Natural killer cell (primary cell): ENCODE measurements around the gene PHACTR1. TPM values are rescaled to one million over a fixed set of nuclear protein-coding genes. Genes with fewer than 3 reads are reported as not detected.
"Not testable (repeated sequence)": the region's sequence is repeated elsewhere in the genome, so short reads cannot be mapped to it uniquely, and the experiment has no call there.

Source experiments
- ATAC-seq, 3 donors: fragments of 150-1000 bp in 2 of 3; fragments of 200-7000 bp in 1 of 3; cut with Tn5 transposase; 1 replicate in 1 of 3; 2 replicates in 2 of 3; pipeline ENCODE4 v1.10.0; 2021; ENCODE audit warnings: mild to moderate bottlenecking in 2 of 3, moderate library complexity in 2 of 3
- DNase-seq, 2 donors: peaks; one replicate each; pipeline versions ENCODE4 v3.0.0 to v3.0.0-alpha.2; 2013 to 2021; ENCODE audit warnings: mixed read lengths in 1 of 2
- H3K27ac ChIP-seq: one replicate; pipeline ENCODE4 v1.5.1; 2013; ENCODE audit warnings: mild to moderate bottlenecking, low read length
- H3K27me3 ChIP-seq: one replicate; pipeline ENCODE4 v1.6.1; 2013; ENCODE audit warnings: low read length; ENCODE audit not compliant: control insufficient read depth, insufficient read depth
- H3K36me3 ChIP-seq: one replicate; pipeline ENCODE4 v1.6.1; 2013; ENCODE audit warnings: low read length; ENCODE audit not compliant: control insufficient read depth, insufficient read depth
- H3K4me1 ChIP-seq: one replicate; pipeline ENCODE4 v1.6.1; 2013; ENCODE audit warnings: low read length; ENCODE audit not compliant: control insufficient read depth, insufficient read depth
- H3K4me3 ChIP-seq: one replicate; pipeline ENCODE4 v1.5.1; 2013; ENCODE audit warnings: low read length
- H3K9me3 ChIP-seq: one replicate; pipeline ENCODE4 v1.6.1; 2013; ENCODE audit warnings: low read length; ENCODE audit not compliant: control insufficient read depth, insufficient read depth
- H3K27ac Mint-ChIP-seq, 2 donors: one replicate each; pipeline ENCODE4 v1.8.0; 2022; ENCODE audit warnings: mild to moderate bottlenecking in 2 of 2, mixed read lengths in 2 of 2, moderate library complexity in 1 of 2
- H3K27me3 Mint-ChIP-seq, 2 donors: one replicate each; pipeline ENCODE4 v1.8.0; 2022; ENCODE audit warnings: low read depth in 2 of 2, mixed read lengths in 2 of 2
- H3K36me3 Mint-ChIP-seq: one replicate; pipeline ENCODE4 v1.8.0; 2022; ENCODE audit warnings: mixed read lengths
- H3K4me1 Mint-ChIP-seq, 2 donors: one replicate each; pipeline ENCODE4 v1.8.0; 2022; ENCODE audit warnings: mixed read lengths in 2 of 2
- H3K4me3 Mint-ChIP-seq: one replicate; pipeline ENCODE4 v1.8.0; 2022; ENCODE audit warnings: mild to moderate bottlenecking, moderate library complexity, mixed read lengths
- H3K9me3 Mint-ChIP-seq, 2 donors: one replicate each; pipeline ENCODE4 v1.8.0; 2022; ENCODE audit warnings: mixed read lengths in 2 of 2
- CTCF ChIP-seq: fragments of 200-600 bp; IDR thresholded peaks from one replicate; pipeline ENCODE4 v1.8.0; 2022; ENCODE audit warnings: antibody characterized with exemption
- WGBS: methylation state at CpG from one replicate; pipeline ENCODE4 v1.1.7; 2013; ENCODE audit warnings: missing lambda C conversion rate; ENCODE audit not compliant: insufficient coverage; 5-methylcytosine and 5-hydroxymethylcytosine counted together
- intact Hi-C: fragments of 100-400 bp; cut with micrococcal nuclease; formaldehyde crosslinking; loops from one replicate; pipeline ENCODE4 v1.14.2; 2022
- total RNA-seq, 4 donors: library from RNA; stranded (reverse); fragments of 120-200 nt in 1 of 4; gene quantifications; one replicate each; pipeline versions ENCODE4 v1.2.3 to v1.2.4, GENCODE V29; 2013 to 2022

PHACTR1 gene
- total RNA-seq, 3 donors from 2014 or later (not counting 1 experiment from before 2014, with no cell fraction given): 5.2 to 19.0 (median 5.4) TPM

GRCh38 chr6:12761376-12762115 lies 45.0 kb downstream of the PHACTR1 start:
- Mint-ChIP-seq H3K27me3 (peaks cover 13 to 14% of the 10 kb centered on the region in 2 donors), H3K4me3 (no peak overlapping the region), H3K27ac (no peak overlapping the region), H3K9me3 (peaks cover 0 to 5% of the 10 kb centered on the region in 2 donors), H3K4me1 (no peaks in the 10 kb centered on the region), H3K36me3 (no peaks in the 10 kb centered on the region)
- no peak overlapping the region for H3K4me3 ChIP-seq
- DNase-seq: no peak
- intact Hi-C loops: no loop called here
- no peak overlapping the region for H3K27ac ChIP-seq
- H3K9me3 ChIP-seq: no peaks in the 10 kb centered on the region
- WGBS: 81% methylated on average over 9 of the region's 9 CpGs
- no peak for ATAC-seq
- no peak for TF ChIP-seq CTCF
- no peaks in the 10 kb centered on the region for H3K4me1 ChIP-seq
- no peaks in the 10 kb centered on the region for H3K27me3 ChIP-seq
- no peaks in the 10 kb centered on the region for H3K36me3 ChIP-seq

- H3K4me1 Mint-ChIP-seq, H3K9me3 ChIP-seq, H3K27me3 ChIP-seq, H3K27ac Mint-ChIP-seq, ATAC-seq, H3K36me3 ChIP-seq, H3K4me1 ChIP-seq, H3K36me3 Mint-ChIP-seq, DNase-seq, H3K4me3 Mint-ChIP-seq, intact Hi-C loops, H3K9me3 Mint-ChIP-seq, H3K27ac ChIP-seq, H3K4me3 ChIP-seq: not testable (repeated sequence)
- peaks cover 7 to 10% of the 10 kb centered on the region in 2 donors for H3K27me3 Mint-ChIP-seq
- WGBS: 93% methylated on average over 12 of the region's 12 CpGs
Observed at GRCh38 chr6:12762731-12763434, 46.3 kb downstream of the PHACTR1 start.

- peaks cover 13% of the 10 kb centered on the region in 2 donors for H3K27me3 Mint-ChIP-seq
- ATAC-seq: no peak
- H3K9me3 Mint-ChIP-seq: no peaks in the 10 kb centered on the region
Observed at GRCh38 chr6:12766365-12766764, 49.8 kb downstream of the PHACTR1 start.

More at GRCh38 chr6:12766365-12766764, 49.8 kb downstream of the PHACTR1 start:
- no peak for DNase-seq
- 79% methylated on average over 2 of the region's 3 CpGs for WGBS
- Mint-ChIP-seq H3K4me1 (no peaks in the 10 kb centered on the region), H3K27ac (no peak overlapping the region), H3K36me3 (no peaks in the 10 kb centered on the region), H3K4me3 (no peak overlapping the region)
- Histone ChIP-seq H3K27ac (no peak overlapping the region), H3K27me3 (no peaks in the 10 kb centered on the region), H3K4me3 (no peak overlapping the region), H3K36me3 (no peaks in the 10 kb centered on the region), H3K9me3 (no peaks in the 10 kb centered on the region), H3K4me1 (no peaks in the 10 kb centered on the region)
- intact Hi-C loops: no loop called here
- no peak for TF ChIP-seq CTCF
